ENCODE measurements around the gene RTN4RL2. TPM values are rescaled to one million over a fixed set of nuclear protein-coding genes. Genes with fewer than 3 reads are reported as not detected.
A peak's percentile ranks its signal among the peaks of the same experiment; 100 is the strongest.

The RTN4RL2 gene
- total RNA-seq, 4 donors from 2014 or later: 0.13 to 2.8 (median 0.77) TPM

- Histone ChIP-seq H3K4me1 (peaks cover 37 to 40% of the 10 kb centered on the region in 2 donors), H3K27me3 (peaks cover 0 to 3% (median 0%) of the 10 kb centered on the region in 3 donors), H3K27ac (peak overlapping the region in 3 of 4 donors; percentile 83 to 93 (median 85)), H3K36me3 (no peaks in the 10 kb centered on the region), H3K4me3 (no peak overlapping the region), H3K9me3 (no peaks in the 10 kb centered on the region)
- TF ChIP-seq CTCF (IDR thresholded peaks at IDR 0.05 in 4 of 5, conservative IDR thresholded peaks at IDR 0.05 in 1 of 5): no peak
- TF ChIP-seq POLR2A (IDR thresholded peaks at IDR 0.05): no peak
- in situ Hi-C loops (cut with MboI; ENCODE audit: low sequenced_read_pairs in 4 of 4): no loop called here
- ATAC-seq: no peak
- no peak for DNase-seq
- intact Hi-C loops (cut with DNase I; ENCODE audit: low total_unique reads): no loop called here
Measured at GRCh38 chr11:57428643-57429042, 31.7 kb upstream of the RTN4RL2 start.

- TF ChIP-seq POLR2A (IDR thresholded peaks at IDR 0.05) (no peak), CTCF (IDR thresholded peaks at IDR 0.05 in 4 of 5, conservative IDR thresholded peaks at IDR 0.05 in 1 of 5) (no peak)
- Histone ChIP-seq H3K36me3 (no peaks in the 10 kb centered on the region), H3K9me3 (no peaks in the 10 kb centered on the region), H3K4me1 (peaks cover 29 to 31% of the 10 kb centered on the region in 2 donors), H3K27me3 (peaks cover 0 to 3% (median 0%) of the 10 kb centered on the region in 3 donors), H3K4me3 (no peak overlapping the region), H3K27ac (no peak overlapping the region)
- DNase-seq (no peak), ATAC-seq (no peak)
- intact Hi-C loops (cut with DNase I; ENCODE audit: low total_unique reads): no loop called here
- in situ Hi-C loops (cut with MboI; ENCODE audit: low sequenced_read_pairs in 4 of 4): no loop called here
Measured at GRCh38 chr11:57429946-57430345, 30.4 kb upstream of the RTN4RL2 start.

- intact Hi-C loops (cut with DNase I; ENCODE audit: low total_unique reads) (no loop called here), in situ Hi-C loops (cut with MboI; ENCODE audit: low sequenced_read_pairs in 4 of 4) (no loop called here)
- no peaks in the 10 kb centered on the region for H3K27me3 ChIP-seq
- H3K27ac ChIP-seq: no peak overlapping the region
- peaks cover 19 to 22% of the 10 kb centered on the region in 2 donors for H3K4me1 ChIP-seq
- no peaks in the 10 kb centered on the region for H3K9me3 ChIP-seq
- H3K4me3 ChIP-seq: no peak overlapping the region
- ATAC-seq (no peak), DNase-seq (no peak)
- no peaks in the 10 kb centered on the region for H3K36me3 ChIP-seq
- no peak for TF ChIP-seq POLR2A (IDR thresholded peaks at IDR 0.05)
- no peak for TF ChIP-seq CTCF (IDR thresholded peaks at IDR 0.05 in 4 of 5, conservative IDR thresholded peaks at IDR 0.05 in 1 of 5)
Measured at GRCh38 chr11:57430952-57431351, 29.4 kb upstream of the RTN4RL2 start.

- peaks cover 8 to 10% of the 10 kb centered on the region in 2 donors for H3K4me1 ChIP-seq
- in situ Hi-C loops (cut with MboI; ENCODE audit: low sequenced_read_pairs in 4 of 4): no loop called here
- ATAC-seq (no peak), DNase-seq (no peak)
- no peaks in the 10 kb centered on the region for H3K9me3 ChIP-seq
- H3K4me3 ChIP-seq: no peak overlapping the region
- no peaks in the 10 kb centered on the region for H3K36me3 ChIP-seq
- TF ChIP-seq CTCF (IDR thresholded peaks at IDR 0.05 in 4 of 5, conservative IDR thresholded peaks at IDR 0.05 in 1 of 5): no peak
- no peak for TF ChIP-seq POLR2A (IDR thresholded peaks at IDR 0.05)
- intact Hi-C loops (cut with DNase I; ENCODE audit: low total_unique reads): no loop called here
- no peak overlapping the region for H3K27ac ChIP-seq
- H3K27me3 ChIP-seq: no peaks in the 10 kb centered on the region
Measured at GRCh38 chr11:57432149-57432561, 28.2 kb upstream of the RTN4RL2 start.

GRCh38 chr11:57432714-57433163 is 27.6 kb upstream of the RTN4RL2 start:
- in situ Hi-C loops (cut with MboI; ENCODE audit: low sequenced_read_pairs in 4 of 4) (no loop called here), intact Hi-C loops (cut with DNase I; ENCODE audit: low total_unique reads) (no loop called here)
- Histone ChIP-seq H3K4me3 (no peak overlapping the region), H3K36me3 (no peaks in the 10 kb centered on the region), H3K27ac (no peak overlapping the region), H3K27me3 (no peaks in the 10 kb centered on the region), H3K9me3 (no peaks in the 10 kb centered on the region), H3K4me1 (peaks cover 2 to 4% of the 10 kb centered on the region in 2 donors)
- TF ChIP-seq POLR2A (IDR thresholded peaks at IDR 0.05) (no peak), CTCF (IDR thresholded peaks at IDR 0.05 in 4 of 5, conservative IDR thresholded peaks at IDR 0.05 in 1 of 5) (no peak)
- no peak for ATAC-seq
- no peak for DNase-seq
